Activated naive CD4-positive, alpha-beta T cell treated with anti-CD3 and anti-CD28 coated beads for 36 hours (primary cell): Measurements from ENCODE around the gene SPEN. TPM values are rescaled to one million over a fixed set of nuclear protein-coding genes. Genes with fewer than 3 reads are reported as not detected.

Experiments
- CTCF ChIA-PET: fragments of 350-600 bp; sonication (Branson Sonifier 250); formaldehyde crosslinking; loops from one replicate; lab custom pipeline; 2021; ENCODE audit warnings: antibody characterized with exemption; lab: Charles Lee
- DNase-seq: peaks from one replicate; pipeline ENCODE4 v3.0.0-alpha.2; 2020
- H3K27ac Mint-ChIP-seq: one replicate; pipeline ENCODE4 v1.8.0; 2021; ENCODE audit warnings: mild to moderate bottlenecking, mixed read lengths
- H3K27me3 Mint-ChIP-seq: one replicate; pipeline ENCODE4 v1.8.0; 2021; ENCODE audit warnings: low read depth, mixed read lengths
- H3K36me3 Mint-ChIP-seq: one replicate; pipeline ENCODE4 v1.8.0; 2021; ENCODE audit warnings: low read depth, mixed read lengths
- H3K4me1 Mint-ChIP-seq: one replicate; pipeline ENCODE4 v1.8.0; 2021; ENCODE audit warnings: low read depth, mixed read lengths
- H3K4me3 Mint-ChIP-seq: one replicate; pipeline ENCODE4 v1.8.0; 2021; ENCODE audit warnings: mild to moderate bottlenecking, moderate library complexity, mixed read lengths
- H3K9me3 Mint-ChIP-seq: one replicate; pipeline ENCODE4 v1.8.0; 2021; ENCODE audit warnings: mixed read lengths
- intact Hi-C: fragments of 100-400 bp; cut with micrococcal nuclease; formaldehyde crosslinking; loops from one replicate; pipeline ENCODE4 v1.15.1; 2023
- total RNA-seq, 2 experiments: library from RNA; stranded (reverse); gene quantifications; one replicate each; pipeline ENCODE4 v1.2.3, GENCODE V29; 2021

SPEN gene
- total RNA-seq, 2 experiments from 2014 or later, result 30.7 to 33.7 TPM

GRCh38 chr1:15848929-15849774 is 1.6 kb downstream of the SPEN start:
- peaks cover 1% of the 10 kb centered on the region for H3K36me3 Mint-ChIP-seq
- no peaks in the 10 kb centered on the region for H3K27me3 Mint-ChIP-seq
- no peaks in the 10 kb centered on the region for H3K9me3 Mint-ChIP-seq
- peak overlapping the region; percentile 83 for H3K27ac Mint-ChIP-seq
- peak; percentile 82 for DNase-seq
- peaks cover 43% of the 10 kb centered on the region for H3K4me1 Mint-ChIP-seq
- intact Hi-C loops, result no loop called here
- peak overlapping the region; percentile 97 for H3K4me3 Mint-ChIP-seq
- CTCF ChIA-PET, result interaction anchor here (0.6 to 1.1 kb wide), 2 partner anchors 10 to 15 kb away, joined by 3 to 5 read pairs; no protein-coding TSS in a partner anchor

DNA sequence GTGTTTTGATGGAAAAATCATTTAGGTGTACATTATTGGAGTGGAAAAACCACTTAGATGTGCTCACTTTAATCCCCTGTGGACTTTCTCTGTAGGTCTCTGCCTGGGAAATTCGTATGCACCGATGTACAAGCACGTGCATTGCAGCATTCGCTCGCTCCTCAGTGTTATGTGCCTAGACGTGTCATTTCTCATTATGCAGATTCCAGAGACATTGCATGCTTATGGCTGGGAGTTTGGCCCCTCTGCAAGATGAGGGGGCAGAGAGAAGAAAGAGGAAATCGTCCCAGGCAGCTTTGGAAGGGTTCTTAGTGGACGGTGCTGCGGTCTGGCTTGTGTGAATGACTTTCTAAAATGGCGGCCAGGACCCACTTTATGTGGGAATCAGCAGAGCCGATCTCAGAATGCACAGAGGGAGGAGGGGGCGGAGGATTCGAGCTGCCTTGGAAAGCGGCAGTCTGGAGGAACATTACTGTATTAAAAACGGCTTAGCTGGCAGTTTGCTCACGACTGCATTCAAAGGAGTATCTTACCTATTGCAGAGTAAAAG is 2.3 kb downstream of the SPEN start:
- CTCF ChIA-PET, result interaction anchor here (0.6 to 0.8 kb wide), 3 partner anchors 10 to 34 kb away, joined by 3 read pairs; no protein-coding TSS in a partner anchor
- Mint-ChIP-seq H3K27me3 (no peaks in the 10 kb centered on the region), H3K4me1 (peaks cover 46% of the 10 kb centered on the region), H3K9me3 (no peaks in the 10 kb centered on the region), H3K36me3 (peaks cover 1% of the 10 kb centered on the region), H3K27ac (peak overlapping the region; percentile 83), H3K4me3 (peak overlapping the region; percentile 97)
- intact Hi-C loops, result loop anchor here (5.0 kb wide), 1 partner anchor 52 kb away; no protein-coding TSS in a partner anchor
- peak; percentile 43 for DNase-seq

DNA sequence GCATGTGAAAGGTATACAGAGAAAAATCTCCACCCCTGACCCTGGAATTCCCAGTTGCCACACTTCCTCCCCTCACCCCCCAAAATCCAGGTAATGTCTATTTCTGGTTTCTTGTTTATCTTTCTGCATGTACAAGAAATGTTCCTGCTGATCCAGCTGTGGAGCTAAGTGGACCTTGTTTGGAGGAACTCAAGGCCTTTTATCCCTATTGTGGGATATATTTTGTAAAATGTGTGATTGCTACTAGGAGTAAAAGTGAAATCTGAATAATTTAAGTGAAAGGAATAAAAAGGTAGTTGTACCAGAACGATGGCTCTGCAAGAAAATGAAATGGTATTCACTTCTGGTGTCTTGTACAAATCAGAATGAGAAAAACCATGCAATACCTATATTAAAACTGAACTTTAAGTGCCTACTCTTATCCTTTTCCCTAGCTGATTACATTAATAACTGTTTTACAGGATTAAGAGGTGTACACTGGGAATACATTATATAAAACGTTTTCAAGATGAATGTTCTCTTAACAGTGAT is 3.0 kb downstream of the SPEN start:
- peak overlapping the region; percentile 32 for H3K27ac Mint-ChIP-seq

DNA sequence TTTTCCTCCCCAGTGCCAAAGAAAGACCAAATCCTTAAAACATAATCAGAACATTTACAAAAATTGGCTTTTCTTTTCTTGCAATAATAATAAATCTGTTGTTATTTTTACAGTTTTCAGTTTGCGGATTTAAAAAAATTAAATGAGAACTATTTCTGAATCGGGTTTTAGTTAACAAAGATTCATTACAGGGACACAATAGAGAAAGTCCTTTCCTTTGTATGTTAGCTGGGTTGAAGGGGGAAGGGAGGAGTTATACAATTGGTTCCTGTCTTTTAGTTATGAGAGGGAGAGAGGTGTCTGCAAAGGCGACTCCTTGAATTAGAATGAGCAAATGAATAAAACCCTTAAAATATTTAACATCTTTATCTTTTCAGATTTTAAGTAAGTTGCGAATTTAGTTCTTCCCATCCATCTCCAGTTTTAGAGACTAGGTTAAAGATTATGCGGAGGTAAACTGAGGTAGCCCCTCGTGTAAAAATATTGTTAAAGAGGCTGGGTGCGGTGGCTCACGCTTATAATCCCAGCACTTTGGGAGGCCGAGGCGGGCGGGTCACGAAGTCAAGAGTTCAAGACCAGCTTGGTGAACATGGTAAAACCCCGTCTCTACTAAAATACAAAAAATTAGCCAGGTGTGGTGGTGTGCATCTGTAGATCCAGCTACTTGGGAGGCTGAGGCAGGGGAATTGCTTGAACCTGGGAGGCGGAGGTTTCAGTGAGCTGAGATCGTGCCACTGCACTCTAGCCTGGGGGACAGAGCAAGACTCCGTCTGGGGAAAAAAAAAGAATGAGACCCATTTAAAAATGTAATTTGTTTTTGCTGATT is 3.9 kb downstream of the SPEN start:
- no peak overlapping the region for H3K4me3 Mint-ChIP-seq
- no peaks in the 10 kb centered on the region for H3K9me3 Mint-ChIP-seq
- H3K27me3 Mint-ChIP-seq, result no peaks in the 10 kb centered on the region
- H3K27ac Mint-ChIP-seq, result peak overlapping the region; percentile 30
- CTCF ChIA-PET, result no interaction called here
- intact Hi-C loops, result loop anchor here (5.0 kb wide), 1 partner anchor 51 kb away; no protein-coding TSS in a partner anchor
- H3K36me3 Mint-ChIP-seq, result peaks cover 1% of the 10 kb centered on the region
- H3K4me1 Mint-ChIP-seq, result peaks cover 36% of the 10 kb centered on the region
- DNase-seq, result no peak

More for the DNA sequence above, 3.0 kb downstream of the SPEN start:
- DNase-seq, result no peak
- Mint-ChIP-seq H3K4me3 (peak overlapping the region; percentile 49), H3K9me3 (no peaks in the 10 kb centered on the region), H3K36me3 (peaks cover 1% of the 10 kb centered on the region), H3K27me3 (no peaks in the 10 kb centered on the region), H3K4me1 (peaks cover 39% of the 10 kb centered on the region)
- intact Hi-C loops, result loop anchor here (5.0 kb wide), 1 partner anchor 52 kb away; no protein-coding TSS in a partner anchor
- CTCF ChIA-PET, result interaction anchor here (0.7 to 0.8 kb wide), 2 partner anchors 23 to 35 kb away, joined by 3 read pairs; no protein-coding TSS in a partner anchor

DNA sequence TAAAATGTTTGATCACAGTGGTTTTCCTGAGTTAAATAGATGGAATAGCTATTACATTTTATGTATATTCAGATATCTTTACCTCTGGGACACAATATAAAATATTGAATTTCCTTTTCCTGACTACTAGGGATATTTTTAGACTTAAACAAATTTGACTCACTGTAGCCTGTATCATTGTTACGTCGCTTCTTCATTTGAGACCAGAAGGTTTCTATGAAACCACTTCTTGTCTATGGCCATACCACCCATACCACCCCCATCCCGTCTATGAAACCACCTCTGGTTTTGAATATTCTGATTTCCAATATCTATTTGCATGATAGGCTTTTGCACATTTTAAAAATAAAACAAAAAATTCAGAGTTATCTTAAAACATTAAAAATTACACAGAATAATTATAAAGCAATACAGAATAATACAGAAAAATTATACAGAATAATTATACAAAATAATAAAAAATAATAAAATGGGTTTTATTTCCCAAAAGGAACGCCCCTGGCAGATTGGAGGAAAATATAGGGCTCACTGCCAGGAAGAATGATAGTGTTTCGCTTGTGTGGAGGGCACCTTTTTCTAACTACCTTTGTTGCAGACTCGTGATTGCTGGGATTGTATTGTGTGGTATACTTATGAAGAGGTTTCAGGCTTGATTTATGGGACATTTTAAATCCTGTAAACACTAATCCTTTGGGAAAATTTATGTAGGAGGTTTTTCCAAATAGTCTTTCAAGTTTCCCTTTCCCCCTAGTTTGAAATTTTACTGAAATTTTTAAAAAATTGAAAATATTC is 4.7 kb downstream of the SPEN start:
- H3K27me3 Mint-ChIP-seq, result no peaks in the 10 kb centered on the region
- H3K4me3 Mint-ChIP-seq, result no peak overlapping the region
- no peak overlapping the region for H3K27ac Mint-ChIP-seq
- peaks cover 40% of the 10 kb centered on the region for H3K4me1 Mint-ChIP-seq
- CTCF ChIA-PET, result no interaction called here
- intact Hi-C loops, result loop anchor here (5.0 kb wide), 1 partner anchor 50 kb away; no protein-coding TSS in a partner anchor
- no peaks in the 10 kb centered on the region for H3K36me3 Mint-ChIP-seq
- DNase-seq, result no peak
- no peaks in the 10 kb centered on the region for H3K9me3 Mint-ChIP-seq

- no peak overlapping the region for H3K4me3 Mint-ChIP-seq
- DNase-seq, result no peak
- CTCF ChIA-PET, result no interaction called here
- no peaks in the 10 kb centered on the region for H3K9me3 Mint-ChIP-seq
- H3K27me3 Mint-ChIP-seq, result no peaks in the 10 kb centered on the region
- H3K27ac Mint-ChIP-seq, result no peak overlapping the region
- intact Hi-C loops, result loop anchor here (1.0 to 5.0 kb wide), 2 partner anchors 36 to 49 kb away; no protein-coding TSS in a partner anchor
- no peaks in the 10 kb centered on the region for H3K36me3 Mint-ChIP-seq
- peaks cover 41% of the 10 kb centered on the region for H3K4me1 Mint-ChIP-seq
Observed at GRCh38 chr1:15852828-15853302, 5.4 kb downstream of the SPEN start.

- no peaks in the 10 kb centered on the region for H3K36me3 Mint-ChIP-seq
- intact Hi-C loops, result no loop called here
- H3K9me3 Mint-ChIP-seq, result no peaks in the 10 kb centered on the region
- DNase-seq, result no peak
- H3K4me1 Mint-ChIP-seq, result peaks cover 33% of the 10 kb centered on the region
- H3K27me3 Mint-ChIP-seq, result no peaks in the 10 kb centered on the region
- CTCF ChIA-PET, result no interaction called here
- H3K27ac Mint-ChIP-seq, result no peak overlapping the region
- no peak overlapping the region for H3K4me3 Mint-ChIP-seq
Observed at GRCh38 chr1:15856888-15857287, 9.4 kb downstream of the SPEN start.

GRCh38 chr1:15858069-15858670 is 10.7 kb downstream of the SPEN start:
- DNase-seq, result no peak
- CTCF ChIA-PET, result no interaction called here
- no peak overlapping the region for H3K4me3 Mint-ChIP-seq
- peaks cover 32% of the 10 kb centered on the region for H3K4me1 Mint-ChIP-seq
- intact Hi-C loops, result no loop called here
- no peaks in the 10 kb centered on the region for H3K27me3 Mint-ChIP-seq
- no peaks in the 10 kb centered on the region for H3K36me3 Mint-ChIP-seq
- peak overlapping the region; percentile 6 for H3K27ac Mint-ChIP-seq
- no peaks in the 10 kb centered on the region for H3K9me3 Mint-ChIP-seq

- no peak for DNase-seq
- H3K36me3 Mint-ChIP-seq, result no peaks in the 10 kb centered on the region
- intact Hi-C loops, result no loop called here
- CTCF ChIA-PET, result interaction anchor here (0.6 kb wide), 2 partner anchors 9 to 44 kb away, joined by 3 read pairs; no protein-coding TSS in a partner anchor
- H3K4me3 Mint-ChIP-seq, result no peak overlapping the region
- H3K9me3 Mint-ChIP-seq, result no peaks in the 10 kb centered on the region
- H3K27me3 Mint-ChIP-seq, result no peaks in the 10 kb centered on the region
- peaks cover 36% of the 10 kb centered on the region for H3K4me1 Mint-ChIP-seq
- no peak overlapping the region for H3K27ac Mint-ChIP-seq
Observed at GRCh38 chr1:15858672-15859372, 11.3 kb downstream of the SPEN start.

- peaks cover 45% of the 10 kb centered on the region for H3K4me1 Mint-ChIP-seq
Observed at GRCh38 chr1:15863156-15863901, 15.8 kb downstream of the SPEN start.

More at GRCh38 chr1:15863156-15863901, 15.8 kb downstream of the SPEN start:
- Mint-ChIP-seq H3K27me3 (no peaks in the 10 kb centered on the region), H3K27ac (no peak overlapping the region), H3K4me3 (no peak overlapping the region), H3K9me3 (no peaks in the 10 kb centered on the region), H3K36me3 (peaks cover 2% of the 10 kb centered on the region)
- intact Hi-C loops, result no loop called here
- no peak for DNase-seq
- CTCF ChIA-PET, result no interaction called here
